NCI-H1417 treated with DMSO at 0.1 percent for 48 hours (cell line): Measurements from ENCODE around the gene PCDHGB5.
"Not testable (repeated sequence)": the region's sequence is repeated elsewhere in the genome, so short reads cannot be mapped to it uniquely, and the experiment has no call there.

Experiments used
- DNase-seq: peaks from one replicate; lab custom pipeline; 2025; lab: John Stamatoyannopoulos, UW

PCDHGB5 gene

GRCh38 chr5:141397756-141398551, at the start of gene PCDHGB5:
PCDHGB5 (plus strand) TSS chr5:141397947; CDS start chr5:141398128, 181 bp downstream.
- not testable (repeated sequence) for DNase-seq

GRCh38 chr5:141349917-141350619, 47.7 kb upstream of the PCDHGB5 start, which contains the start of gene PCDHGB1:
PCDHGB1 (plus strand) TSS chr5:141350099; CDS start chr5:141350261, 162 bp downstream.
- no peak for DNase-seq

- DNase-seq: no peak
Observed at GRCh38 chr5:141351591-141351990, 46.2 kb upstream of the PCDHGB5 start.

- no peak for DNase-seq
Observed at GRCh38 chr5:141354900-141355469, 42.8 kb upstream of the PCDHGB5 start, which contains the start of gene PCDHGA4. PCDHGA4 (plus strand) TSS chr5:141355021; CDS start chr5:141355108, 87 bp downstream.

GRCh38 chr5:141355641-141356040, 42.1 kb upstream of the PCDHGB5 start:
- no peak for DNase-seq

- DNase-seq: no peak
Observed at GRCh38 chr5:141356133-141356532, 41.6 kb upstream of the PCDHGB5 start.

GRCh38 chr5:141356950-141357349, 40.8 kb upstream of the PCDHGB5 start:
- no peak for DNase-seq

GRCh38 chr5:141359790-141360426, 37.8 kb upstream of the PCDHGB5 start, which contains the start of gene PCDHGB2:
PCDHGB2 (plus strand) TSS chr5:141359994; CDS start chr5:141360136, 142 bp downstream.
- DNase-seq: no peak

GRCh38 chr5:141360685-141361084, 37.1 kb upstream of the PCDHGB5 start:
- DNase-seq: no peak

- no peak for DNase-seq
Observed at GRCh38 chr5:141362719-141363118, 35.0 kb upstream of the PCDHGB5 start.

- no peak for DNase-seq
Observed at GRCh38 chr5:141363952-141364660, 33.6 kb upstream of the PCDHGB5 start, which contains the start of gene PCDHGA5. PCDHGA5 (plus strand) TSS chr5:141364162; CDS start chr5:141364331, 169 bp downstream.

GRCh38 chr5:141366016-141366896, 31.5 kb upstream of the PCDHGB5 start:
- no peak for DNase-seq

- no peak for DNase-seq
Observed at GRCh38 chr5:141369994-141370848, 27.5 kb upstream of the PCDHGB5 start, which contains the start of gene PCDHGB3. PCDHGB3 (plus strand) TSS chr5:141370242; CDS start chr5:141370395, 153 bp downstream.

- DNase-seq: no peak
Observed at GRCh38 chr5:141371572-141372475, 25.9 kb upstream of the PCDHGB5 start.

GRCh38 chr5:141373673-141374317, 24.0 kb upstream of the PCDHGB5 start, which contains the start of gene PCDHGA6:
PCDHGA6 (plus strand) TSS chr5:141373891; CDS start chr5:141374084, 193 bp downstream.
- DNase-seq: no peak

GRCh38 chr5:141374627-141375026, 23.1 kb upstream of the PCDHGB5 start:
- no peak for DNase-seq

GRCh38 chr5:141375444-141376155, 22.1 kb upstream of the PCDHGB5 start:
- DNase-seq: not testable (repeated sequence)
